Right ventricle myocardium inferior (tissue), 1 donor: Measurements from ENCODE around the gene VSIG8. TPM values are rescaled to one million over a fixed set of nuclear protein-coding genes. Genes with fewer than 3 reads are reported as not detected.
"Not testable (repeated sequence)": the region's sequence is repeated elsewhere in the genome, so short reads cannot be mapped to it uniquely, and the experiment has no call there.

Source experiments
- ATAC-seq: fragments of 200-7000 bp; cut with Tn5 transposase; one replicate; pipeline ENCODE4 v1.9.1; 2020; ENCODE audit warnings: mild to moderate bottlenecking, moderate library complexity
- DNase-seq: peaks from one replicate; pipeline ENCODE4 v3.0.0; 2021; ENCODE audit errors: missing footprints
- intact Hi-C: fragments of 100-400 bp; cut with DNase I; formaldehyde crosslinking; loops from one replicate; pipeline ENCODE4 v1.11.0; 2022
- long read RNA-seq: library from polyadenylated mRNA; unstranded; transcript quantifications from one replicate; pipeline ENCODE4 v2.0.0, GENCODE V29; 2021
- total RNA-seq: library from RNA; stranded (reverse); fragmentation: NEBNext Ultra II Directional; extraction: Animal tissue kit (Norgen Biotek cat#: 25700); gene quantifications from one replicate; pipeline ENCODE4 v1.2.1, GENCODE V29; 2021
- donor health status: DM: no; HTN: yes; CAD: no; lungs with severe emphysema.

VSIG8 gene
- not detected for total RNA-seq
- long read RNA-seq = 0 reads

- DNase-seq (no peak), ATAC-seq (no peak)
- intact Hi-C loops = no loop called here
Observed at GRCh38 chr1:159862557-159862956, at the start of gene VSIG8. Gene VSIG8, minus strand, starts transcription at chr1:159862657. Its CDS starts 136 bp downstream, at chr1:159862521.

GRCh38 chr1:159911326-159912070 is 49.0 kb upstream of the VSIG8 start:
- no peak for DNase-seq
- no peak for ATAC-seq
- intact Hi-C loops = no loop called here

DNA sequence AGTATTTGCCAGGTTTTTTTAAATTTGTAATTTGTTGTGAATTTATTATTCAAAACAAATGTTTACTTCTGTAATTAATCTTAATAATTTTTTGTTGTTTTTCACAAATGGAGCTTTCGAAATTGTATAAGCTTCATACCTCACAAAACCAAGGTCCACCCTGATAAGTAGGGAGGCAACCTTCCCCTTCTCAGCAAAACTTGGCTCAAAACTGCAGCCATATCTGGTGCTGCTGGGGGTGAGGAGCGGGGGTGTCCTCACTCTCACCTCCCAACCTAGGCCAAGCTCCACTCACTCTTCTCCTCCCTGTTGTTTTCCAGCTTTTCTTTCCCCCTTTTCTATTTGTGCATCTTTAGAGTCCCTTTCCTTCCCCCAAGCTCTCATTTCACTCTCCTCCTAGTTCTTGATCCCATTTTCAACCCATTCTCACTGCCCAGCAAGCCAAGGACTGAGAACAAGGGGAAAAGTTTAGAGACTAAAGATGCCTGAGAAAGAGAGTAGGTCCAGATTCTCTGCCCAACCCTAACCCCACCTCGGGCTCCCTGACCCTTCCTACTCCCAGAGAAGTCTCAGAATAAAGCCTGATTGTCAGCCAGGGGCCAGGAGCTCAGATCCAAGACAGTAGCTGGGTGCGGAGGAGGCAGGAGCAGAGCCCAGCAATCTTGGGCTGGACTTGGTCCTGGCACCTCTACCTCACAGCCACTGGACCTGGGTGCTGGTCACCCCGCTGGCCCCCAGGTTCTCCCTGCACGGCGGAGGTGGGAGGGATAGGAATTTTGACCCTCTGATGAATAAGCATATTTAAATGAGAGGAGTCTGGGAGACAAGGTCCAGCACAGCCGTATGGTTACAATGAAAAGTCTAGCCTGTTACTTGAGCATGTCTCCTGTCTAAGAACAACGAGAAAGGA is 45.8 kb upstream of the VSIG8 start:
- intact Hi-C loops = no loop called here
- no peak for ATAC-seq
- DNase-seq = no peak

GRCh38 chr1:159906960-159907359 is 44.5 kb upstream of the VSIG8 start:
- DNase-seq (no peak), ATAC-seq (no peak)
- intact Hi-C loops = no loop called here

DNA sequence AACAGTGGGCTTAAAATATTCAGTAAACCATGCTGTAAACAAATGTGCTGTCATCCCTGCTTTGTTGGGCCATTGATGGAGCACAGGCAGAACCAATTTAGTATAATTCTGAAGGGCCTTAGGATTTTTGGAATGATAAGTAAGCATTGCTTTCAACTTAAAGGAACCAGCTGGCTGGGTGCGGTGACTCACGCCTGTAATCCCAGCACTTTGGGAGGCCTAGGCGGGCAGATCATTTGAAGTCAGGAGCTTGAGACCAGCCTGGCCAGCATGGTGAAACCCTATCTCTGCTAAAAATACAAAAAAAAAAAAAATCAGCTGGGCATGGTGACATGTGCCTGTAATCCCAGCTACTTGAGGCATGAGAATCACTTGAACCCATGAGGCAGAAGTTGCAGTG is 41.6 kb upstream of the VSIG8 start:
- ATAC-seq, intact Hi-C loops, DNase-seq: not testable (repeated sequence)

- intact Hi-C loops = no loop called here
- DNase-seq = no peak
- ATAC-seq = no peak
Observed at GRCh38 chr1:159902541-159902940, 40.1 kb upstream of the VSIG8 start.

DNA sequence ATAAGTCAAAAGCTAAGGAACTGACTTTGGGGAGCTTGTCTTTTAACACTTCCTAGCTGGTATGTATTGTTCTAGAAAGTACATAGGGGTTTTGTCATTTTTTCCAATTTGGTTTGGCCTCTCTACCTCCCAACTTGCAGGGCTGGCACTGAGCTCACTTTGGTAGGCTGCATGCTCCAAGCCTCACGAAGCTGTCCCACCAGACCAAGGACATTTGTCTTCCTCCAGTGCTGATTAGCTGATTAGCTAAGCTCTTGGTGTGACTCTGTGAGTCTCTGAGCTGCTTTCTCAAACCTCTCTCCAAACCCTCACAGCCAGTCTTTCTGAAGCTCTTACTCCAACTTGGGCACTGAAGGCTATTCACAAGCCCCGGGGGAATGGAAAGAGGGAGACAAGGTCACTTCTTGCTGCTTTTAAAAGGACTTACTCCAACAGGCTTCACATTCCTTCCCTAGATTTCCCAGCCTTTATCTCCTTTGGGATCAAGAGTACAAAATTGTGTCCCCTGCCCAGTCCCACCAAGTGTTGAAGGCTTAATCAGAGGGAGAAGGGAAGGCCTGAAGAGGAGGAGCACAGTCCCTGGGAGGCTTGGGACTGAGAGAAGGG is 38.4 kb upstream of the VSIG8 start:
- ATAC-seq (no peak), DNase-seq (no peak)
- intact Hi-C loops = no loop called here

DNA sequence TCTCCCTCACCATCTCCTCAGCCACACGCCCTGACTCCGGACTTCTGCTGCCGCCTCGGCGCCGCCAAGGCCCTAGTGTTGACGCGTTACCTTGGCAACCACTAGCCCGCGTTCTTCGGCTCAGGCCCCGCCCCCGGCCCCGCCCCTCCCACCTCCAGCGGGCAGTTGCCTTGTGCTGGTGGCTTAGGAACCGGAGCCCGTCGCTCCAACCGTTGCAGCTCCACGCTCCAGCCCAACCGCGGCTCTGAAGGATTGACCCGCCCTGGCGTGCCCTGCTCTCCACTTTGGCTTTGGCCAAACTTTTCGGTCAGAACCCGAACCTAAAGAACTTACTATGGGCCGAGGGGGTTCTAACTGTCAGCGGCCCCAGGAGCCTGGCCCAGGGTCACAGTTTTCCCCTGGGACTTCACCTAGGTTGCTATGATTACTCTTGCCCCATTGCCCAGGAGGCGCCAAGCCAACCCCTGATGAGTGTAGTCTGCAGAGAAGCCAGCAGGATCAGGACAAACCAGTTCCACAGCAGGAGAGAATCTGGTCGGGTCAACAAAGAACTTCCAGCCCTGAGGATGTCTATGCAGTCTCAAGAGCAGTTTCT is 37.7 kb upstream of the VSIG8 start, which contains the start of gene CFAP45:
TSS of gene CFAP45 (minus strand) at position 80 of the 595 bp plus-strand sequence. CDS start at position 13, 67 bp downstream.
- ATAC-seq (peak; percentile 89), DNase-seq (peak; percentile 92)
- intact Hi-C loops = no loop called here

DNA sequence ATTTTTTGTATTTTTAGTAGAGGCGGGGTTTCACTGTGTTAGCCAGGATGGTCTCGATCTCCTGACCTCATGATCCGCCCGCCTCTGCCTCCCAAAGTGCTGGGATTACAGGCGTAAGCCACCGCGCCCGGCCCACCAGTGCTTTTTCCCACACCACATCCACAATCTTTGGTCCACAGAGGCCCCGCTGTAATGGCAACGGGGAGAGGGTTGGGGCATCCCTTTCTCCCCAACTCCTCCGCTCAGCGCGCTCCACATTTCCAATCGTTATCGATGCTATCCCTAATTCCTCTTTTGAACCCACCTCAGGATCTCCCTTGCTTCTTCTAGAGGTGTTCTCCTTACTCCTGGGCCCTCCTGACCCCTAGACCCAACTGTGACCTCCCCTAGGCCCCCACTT is 37.2 kb upstream of the VSIG8 start:
- DNase-seq, ATAC-seq, intact Hi-C loops: not testable (repeated sequence)

- intact Hi-C loops = no loop called here
- ATAC-seq (no peak), DNase-seq (no peak)
Observed at GRCh38 chr1:159898527-159898926, 36.1 kb upstream of the VSIG8 start.

GRCh38 chr1:159897962-159898361 is 35.5 kb upstream of the VSIG8 start:
- ATAC-seq = no peak
- intact Hi-C loops = no loop called here
- DNase-seq = no peak

DNA sequence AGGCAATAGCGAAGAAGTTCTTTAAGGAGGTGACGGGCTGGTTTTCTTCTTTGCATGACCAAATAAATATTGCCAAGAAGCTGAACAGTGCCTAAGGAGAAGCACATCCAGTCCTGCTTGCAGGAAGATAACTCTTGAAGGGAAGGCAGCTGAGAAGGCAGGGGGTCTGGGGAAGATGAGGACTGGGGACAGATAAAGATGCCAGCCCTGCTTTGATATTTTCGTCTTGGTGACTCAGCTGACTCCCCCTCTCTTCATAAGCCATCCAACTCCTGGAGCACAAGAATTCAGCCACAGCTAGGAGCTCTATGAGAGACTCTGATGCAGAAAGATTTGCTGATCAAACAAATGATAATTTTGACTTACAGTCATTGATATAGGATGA is 34.1 kb upstream of the VSIG8 start:
- intact Hi-C loops = no loop called here
- ATAC-seq = no peak
- no peak for DNase-seq

DNA sequence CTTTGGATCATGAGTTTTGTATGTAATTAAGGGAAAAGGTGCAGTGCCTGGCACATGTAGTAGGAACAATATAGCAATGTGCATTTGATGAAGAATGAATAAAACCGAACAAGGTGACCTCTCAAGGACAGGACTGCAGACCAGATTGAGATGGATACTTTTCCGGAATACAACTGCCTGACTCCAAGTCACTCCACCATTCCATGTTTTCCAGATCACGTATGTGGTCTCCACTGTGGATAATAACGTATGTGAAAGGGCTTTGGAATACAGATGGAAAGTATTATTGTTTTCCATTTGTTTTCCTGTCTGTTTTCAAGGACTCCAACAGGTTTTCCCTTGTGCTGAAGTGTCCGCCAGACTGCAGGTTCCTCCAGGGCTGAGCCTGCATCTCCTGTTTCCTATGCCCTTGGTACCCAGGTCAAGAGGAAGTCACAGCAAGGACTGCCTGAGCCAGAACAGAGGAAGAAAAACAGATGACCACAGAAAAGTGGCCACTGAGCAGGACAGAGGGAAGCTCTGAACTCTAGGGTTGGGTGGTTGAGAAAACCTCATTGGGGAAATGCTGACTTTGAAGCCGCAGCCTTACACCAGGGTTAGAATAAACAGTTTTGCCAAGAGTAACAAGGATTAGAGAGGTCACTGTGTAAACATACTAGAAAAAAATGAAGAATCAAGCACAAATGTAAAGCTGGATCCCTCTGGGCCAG is 33.5 kb upstream of the VSIG8 start:
- DNase-seq (no peak), ATAC-seq (peak; percentile 35)
- intact Hi-C loops = no loop called here

GRCh38 chr1:159895286-159895685 is 32.8 kb upstream of the VSIG8 start:
- intact Hi-C loops = no loop called here
- ATAC-seq (no peak), DNase-seq (no peak)

- intact Hi-C loops = loop anchor here (5.0 kb wide), 1 partner anchor 34 kb away; the partner anchor contains the start of gene TAGLN2
- ATAC-seq = no peak
- DNase-seq = no peak
Observed at GRCh38 chr1:159892944-159893343, 30.5 kb upstream of the VSIG8 start.

- ATAC-seq (peak; percentile 89), DNase-seq (peak; percentile 89)
- intact Hi-C loops = loop anchor here (1.0 to 5.0 kb wide), 4 partner anchors 36 to 111 kb away; partner anchors contain the start of genes DUSP23 and TAGLN2
Observed at GRCh38 chr1:159891275-159892157, 29.1 kb upstream of the VSIG8 start.

DNA sequence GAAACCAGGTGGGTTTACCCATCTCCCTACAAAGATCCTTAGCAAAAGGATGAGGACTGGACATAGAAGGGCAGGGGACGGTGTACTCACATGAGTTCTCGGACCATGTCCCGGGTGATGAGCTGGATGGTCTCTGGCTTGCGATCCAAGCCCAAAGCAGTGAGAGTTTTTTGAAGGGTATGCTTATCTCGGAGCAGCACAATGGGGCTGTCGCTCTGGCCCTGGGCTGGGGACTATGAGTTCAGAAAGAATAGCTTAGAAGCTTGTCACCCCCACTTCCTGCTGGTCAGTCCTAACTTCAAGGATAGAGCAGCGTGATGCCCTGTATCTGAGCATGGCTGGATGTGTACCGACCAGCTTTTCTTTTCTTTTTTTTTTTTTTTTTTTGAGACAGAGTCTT is 27.9 kb upstream of the VSIG8 start:
- DNase-seq (no peak), ATAC-seq (no peak)
- intact Hi-C loops = loop anchor here (2.0 to 5.0 kb wide), 2 partner anchors 36 to 37 kb away; partner anchors contain the start of gene TAGLN2
